Activated naive CD8-positive, alpha-beta T cell treated with anti-CD3 and anti-CD28 coated beads, Interleukin-2, amount 50 U/mL, for 16 hours (primary cell): Measurements from ENCODE around the gene FOXK1.

Experiments used
- DNase-seq: peaks from one replicate; pipeline ENCODE4 v3.0.0-alpha.2; 2020; ENCODE audit warnings: low read depth, low spot score

FOXK1 gene

GRCh38 chr7:4744391-4745264, 62.5 kb downstream of the FOXK1 start:
- no peak for DNase-seq

- DNase-seq: no peak
These were observed 63.3 kb downstream of the FOXK1 start for GRCh38 chr7:4745265-4745919.

- no peak for DNase-seq
These were observed 64.2 kb downstream of the FOXK1 start for GRCh38 chr7:4745971-4746919.

GRCh38 chr7:4747013-4747412, 64.9 kb downstream of the FOXK1 start:
- DNase-seq: no peak

GRCh38 chr7:4747746-4748145, 65.7 kb downstream of the FOXK1 start:
- no peak for DNase-seq

GRCh38 chr7:4748231-4748681, 66.2 kb downstream of the FOXK1 start:
- no peak for DNase-seq

GRCh38 chr7:4749363-4749762, 67.3 kb downstream of the FOXK1 start:
- DNase-seq: no peak

- no peak for DNase-seq
These were observed 67.7 kb downstream of the FOXK1 start for GRCh38 chr7:4749798-4750197.

- no peak for DNase-seq
These were observed 69.4 kb downstream of the FOXK1 start for GRCh38 chr7:4751398-4751947.

GRCh38 chr7:4753598-4754432, 71.7 kb downstream of the FOXK1 start:
- peak; percentile 68 for DNase-seq

GRCh38 chr7:4754433-4755010, 72.4 kb downstream of the FOXK1 start:
- no peak for DNase-seq

- no peak for DNase-seq
These were observed 73.0 kb downstream of the FOXK1 start for GRCh38 chr7:4755045-4755444.

- DNase-seq: no peak
These were observed 76.0 kb downstream of the FOXK1 start for GRCh38 chr7:4758111-4758510.

GRCh38 chr7:4758791-4759190, 76.7 kb downstream of the FOXK1 start:
- DNase-seq: no peak

GRCh38 chr7:4759211-4759610, 77.1 kb downstream of the FOXK1 start:
- DNase-seq: no peak

- DNase-seq: no peak
These were observed 78.9 kb downstream of the FOXK1 start for GRCh38 chr7:4760952-4761351.

- no peak for DNase-seq
These were observed 80.3 kb downstream of the FOXK1 start for GRCh38 chr7:4762121-4763055.

- DNase-seq: no peak
These were observed 81.1 kb downstream of the FOXK1 start for GRCh38 chr7:4763091-4763793.

GRCh38 chr7:4763794-4764185, 81.7 kb downstream of the FOXK1 start:
- no peak for DNase-seq
